ENCODE data around the gene HEY2.

- TF ChIP-seq CTCF (IDR thresholded peaks at IDR 0.05) (no peak), POLR2A (IDR thresholded peaks at IDR 0.05) (peak in 1 of 2 donors; percentile 18)
These were observed 31.3 kb downstream of the HEY2 start for GRCh38 chr6:125780540-125781313.
